ENCODE measurements around the gene RNF8.

RNF8 gene

DNA sequence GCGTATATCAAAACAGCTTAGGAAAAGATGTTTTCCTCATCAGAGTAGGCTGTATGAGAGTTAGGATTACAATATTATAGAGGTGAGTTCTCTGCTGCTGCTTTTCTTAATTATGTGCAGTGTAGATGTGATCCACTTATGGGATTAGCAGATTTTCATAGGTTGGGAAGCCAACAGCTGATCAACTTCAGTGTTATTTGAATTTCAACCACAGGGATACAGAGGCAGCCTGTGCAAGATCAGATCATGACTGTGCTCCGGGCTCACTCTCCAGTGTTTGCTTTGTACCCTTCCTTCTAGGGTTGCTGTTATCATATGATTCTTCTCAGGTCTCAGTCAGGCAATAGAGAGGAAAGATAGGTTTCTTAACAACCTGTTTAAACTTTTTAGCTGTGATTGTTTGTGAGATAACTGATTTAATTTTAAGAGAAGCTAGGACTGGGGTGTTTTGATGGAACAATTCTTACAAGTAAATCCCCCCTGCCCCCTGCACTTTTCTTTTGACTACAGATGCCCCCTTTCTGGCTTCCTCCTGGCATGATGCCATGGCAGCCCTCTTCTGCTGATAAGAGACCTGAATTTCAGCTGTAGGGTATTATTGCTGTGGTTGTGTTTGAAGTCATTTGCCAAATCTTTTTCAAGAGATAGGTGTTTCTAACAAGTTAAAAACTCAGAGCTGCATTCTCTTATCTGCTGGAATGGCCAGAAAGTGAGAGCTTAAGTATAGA is 8.5 kb downstream of the RNF8 start:
- no peak for DNase-seq

- DNase-seq: peak in 1 of 2 experiments; percentile 33
Observed at GRCh38 chr6:37365791-37366190, 12.0 kb downstream of the RNF8 start.

GRCh38 chr6:37366910-37367309 is 13.1 kb downstream of the RNF8 start:
- DNase-seq: no peak

DNA sequence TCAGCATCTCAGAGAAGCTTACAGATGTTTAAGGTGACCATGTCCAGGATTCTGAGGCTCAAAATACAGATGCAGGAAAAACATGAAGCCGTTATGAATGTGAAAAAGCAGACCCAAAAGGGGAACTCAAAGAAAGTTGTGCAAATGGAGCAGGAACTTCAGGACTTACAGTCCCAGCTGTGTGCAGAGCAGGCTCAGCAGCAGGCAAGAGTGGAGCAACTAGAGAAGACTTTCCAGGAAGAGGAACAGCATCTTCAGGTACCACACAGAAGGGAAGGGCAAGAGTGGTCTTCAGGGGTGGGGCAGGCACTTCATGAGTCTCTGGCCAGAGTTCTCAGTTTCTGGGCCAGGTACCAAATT is 15.2 kb downstream of the RNF8 start:
- no peak for DNase-seq

DNA sequence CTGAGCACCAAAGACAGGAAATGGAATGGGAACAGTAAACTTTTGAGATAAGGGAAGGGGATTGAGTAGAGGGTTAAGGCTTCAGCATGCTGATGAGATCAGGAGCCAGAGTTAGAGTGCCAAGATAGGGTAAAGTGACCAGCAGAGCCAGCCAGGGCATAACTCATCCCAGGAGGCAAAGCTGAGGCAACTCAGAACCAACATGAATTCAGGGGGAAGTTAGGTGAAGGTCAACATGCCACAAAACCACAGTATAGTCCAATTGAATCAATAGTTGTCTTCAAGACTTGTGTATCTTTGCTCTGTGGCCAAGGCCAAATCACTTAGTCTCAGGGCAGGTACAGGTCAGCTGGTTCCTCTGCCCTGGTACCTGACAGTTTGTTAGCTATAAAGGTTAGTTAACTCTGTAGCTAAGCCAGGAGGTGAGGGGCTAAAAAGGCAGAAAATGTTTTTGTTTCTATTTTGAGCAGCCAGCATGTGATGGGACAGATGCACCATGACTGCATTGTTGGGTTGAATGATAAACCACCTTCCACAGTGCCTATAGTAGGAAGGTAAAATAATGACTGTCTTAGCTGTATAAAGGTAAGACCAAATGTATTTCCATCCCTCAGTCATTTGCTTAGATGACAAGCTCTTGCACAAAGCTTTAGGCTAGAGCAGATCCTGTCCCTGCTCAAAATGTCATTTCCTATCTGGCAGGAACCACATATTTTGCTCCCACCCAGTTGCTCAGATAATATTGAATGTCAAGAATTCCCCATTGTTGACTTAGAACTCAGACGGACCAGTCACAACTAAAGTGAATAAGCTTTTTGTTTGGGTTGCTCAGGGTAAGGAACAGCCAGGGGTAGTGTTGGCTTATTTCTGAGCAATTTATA is 15.8 kb downstream of the RNF8 start:
- no peak for DNase-seq

GRCh38 chr6:37371154-37372083 is 17.6 kb downstream of the RNF8 start:
- no peak for DNase-seq

DNA sequence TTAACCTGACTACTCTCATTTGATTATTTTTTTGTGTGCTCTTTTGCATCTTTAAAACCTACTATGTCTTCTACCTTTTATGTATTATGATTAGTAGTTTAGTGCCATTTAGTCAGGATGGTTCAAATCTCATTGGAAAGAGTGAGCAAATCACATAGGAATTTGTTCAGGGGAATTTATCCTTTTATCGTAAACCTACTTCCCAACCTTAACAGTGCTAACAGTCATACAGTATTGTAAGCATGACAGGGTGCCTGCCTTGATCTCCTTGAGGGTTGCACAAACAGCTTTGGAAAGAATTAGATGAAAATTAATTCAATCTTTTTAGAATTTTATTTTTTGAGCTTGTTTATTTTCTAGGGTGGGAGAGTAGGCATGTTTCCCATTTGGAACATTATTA is 18.3 kb downstream of the RNF8 start:
- no peak for DNase-seq

- DNase-seq: no peak
Observed at GRCh38 chr6:37373822-37374471, 20.2 kb downstream of the RNF8 start.

- DNase-seq: no peak
Observed at GRCh38 chr6:37375376-37375775, 21.6 kb downstream of the RNF8 start.

DNA sequence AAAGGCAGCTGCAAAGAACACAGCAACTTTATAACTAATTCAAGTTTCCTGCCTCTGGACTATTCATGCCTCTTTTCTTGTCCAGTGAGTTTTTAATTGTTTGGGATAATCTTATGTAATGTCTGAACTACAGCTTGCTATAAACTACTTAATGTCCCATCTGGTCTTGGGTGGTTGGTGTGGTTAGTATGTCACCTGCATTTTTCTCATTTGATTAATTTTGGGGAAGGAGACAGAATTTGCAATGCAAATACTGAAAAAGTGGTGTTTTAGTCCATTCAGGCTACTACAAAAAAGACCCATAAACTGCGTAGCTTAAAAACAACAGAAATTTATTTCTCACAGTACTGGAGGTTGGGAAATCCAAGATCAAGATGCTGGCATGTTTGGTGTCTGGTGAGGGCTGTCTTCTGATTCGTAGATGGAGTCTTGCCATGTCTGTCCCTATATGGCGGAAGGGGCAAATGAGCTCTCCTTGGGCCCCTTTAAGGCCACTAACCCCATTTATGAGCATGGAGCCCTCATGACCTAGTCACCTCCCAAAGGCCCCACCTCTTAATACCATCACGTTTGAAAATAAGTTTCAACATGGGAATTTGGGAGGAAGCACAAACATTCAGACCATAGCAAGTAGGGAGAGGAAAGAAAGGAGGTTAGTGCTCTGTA is 22.4 kb downstream of the RNF8 start:
- no peak for DNase-seq

GRCh38 chr6:37381579-37381978 is 27.8 kb downstream of the RNF8 start:
- peak; percentile 29 to 71 for DNase-seq

DNA sequence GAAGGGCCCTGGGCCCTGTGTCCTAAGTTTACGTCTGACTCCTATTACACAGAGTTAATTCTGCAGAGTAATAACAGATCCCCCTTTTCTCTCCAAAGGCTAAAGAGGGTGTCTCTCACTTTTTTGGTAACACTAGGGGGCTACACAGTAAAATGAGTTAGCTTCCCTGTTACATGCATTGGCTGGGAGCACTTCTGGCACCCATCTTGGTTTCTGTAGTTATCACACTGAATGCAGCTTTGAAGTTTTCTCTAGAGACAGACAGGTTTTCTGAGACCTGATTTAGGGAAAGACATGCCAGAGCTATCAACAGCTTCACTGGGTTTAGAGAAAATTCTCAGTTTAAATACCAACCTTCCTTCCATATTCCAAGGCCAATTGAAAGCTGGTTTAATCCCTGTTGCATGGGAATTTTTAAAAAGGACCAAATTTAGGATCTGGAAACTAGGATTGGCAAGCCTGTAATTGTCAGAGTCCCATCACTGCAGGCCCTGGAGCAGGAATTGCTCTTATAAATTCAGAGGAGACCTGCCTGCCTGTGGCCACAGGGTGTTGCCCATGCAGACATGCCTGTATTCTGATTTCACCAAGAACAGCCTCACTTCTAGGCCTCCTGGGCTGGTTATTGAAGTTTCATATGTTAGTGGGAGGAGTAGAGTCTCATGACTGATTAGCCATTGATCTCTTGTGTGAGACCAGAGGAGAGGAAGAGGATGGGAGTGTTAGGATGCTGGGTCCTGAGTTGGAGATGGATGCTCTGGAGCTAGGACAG is 29.4 kb downstream of the RNF8 start:
- DNase-seq: no peak

GRCh38 chr6:37388578-37388977 is 34.8 kb downstream of the RNF8 start:
- no peak for DNase-seq

DNA sequence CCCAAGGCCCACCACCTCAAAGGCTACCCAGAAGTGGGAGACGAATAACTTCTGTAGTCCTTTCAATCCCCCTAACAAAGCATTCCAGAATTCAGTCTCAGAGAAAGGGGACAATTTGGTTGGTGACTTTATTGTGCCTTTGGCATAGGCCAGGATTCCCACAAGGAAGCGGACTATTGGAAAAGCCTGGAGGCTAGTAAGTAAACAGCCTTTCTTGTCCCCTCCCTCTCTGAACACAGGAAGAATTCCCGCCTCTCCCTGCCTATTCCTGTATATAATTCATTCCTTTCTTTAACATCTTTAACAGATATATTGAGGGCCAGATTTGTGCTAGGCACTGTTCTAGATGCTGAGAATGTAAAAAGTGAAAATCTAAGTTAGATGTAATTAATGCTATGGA is 36.1 kb downstream of the RNF8 start:
- DNase-seq: no peak

- no peak for DNase-seq
Observed at GRCh38 chr6:37391120-37391519, 37.3 kb downstream of the RNF8 start.

GRCh38 chr6:37392821-37393220 is 39.0 kb downstream of the RNF8 start:
- no peak for DNase-seq

- DNase-seq: no peak
Observed at GRCh38 chr6:37393381-37393929, 39.7 kb downstream of the RNF8 start.

- DNase-seq: no peak
Observed at GRCh38 chr6:37396571-37397180, 42.9 kb downstream of the RNF8 start.

DNA sequence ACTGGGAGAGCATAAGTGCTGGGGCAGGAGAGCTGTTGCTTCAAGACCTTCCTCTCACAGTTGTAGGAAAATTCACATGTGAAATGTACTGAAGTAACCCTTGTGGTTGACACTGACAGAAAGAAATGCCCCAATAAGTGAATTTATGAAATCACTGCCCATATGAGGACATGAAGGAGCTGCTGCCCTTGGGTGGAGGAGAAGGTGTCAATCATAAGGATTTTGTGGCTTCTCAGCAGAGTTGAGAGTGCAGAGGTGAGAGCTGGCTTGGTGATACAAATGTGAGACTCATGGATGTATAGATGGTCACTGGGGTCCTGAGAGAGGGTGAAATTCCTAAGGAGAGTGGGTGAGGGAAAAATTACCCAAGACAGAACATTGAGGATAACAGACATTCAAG is 45.3 kb downstream of the RNF8 start:
- no peak for DNase-seq

- DNase-seq: no peak
Observed at GRCh38 chr6:37399795-37400490, 46.2 kb downstream of the RNF8 start.

Measured in SW 1271 (cell line).